Ovary (tissue), 3 donors: ENCODE results near the gene CAVIN1.

Experiments used
- CTCF ChIP-seq, 3 donors: fragments of 450-650 bp in 2 of 3; fragments of 200-600 bp in 1 of 3; IDR thresholded peaks; one replicate each; pipeline versions ENCODE4 v1.5.1 to v1.8.0; 2016 to 2022; ENCODE audit warnings: antibody characterized with exemption in 3 of 3, mild to moderate bottlenecking in 1 of 3
- EP300 ChIP-seq: sonication (generic); formaldehyde crosslinking; IDR thresholded peaks from one replicate; pipeline ENCODE4 v1.6.1; 2017; ENCODE audit warnings: antibody characterized with exemption
- POLR2A ChIP-seq: fragments of 450-650 bp; IDR thresholded peaks from one replicate; pipeline ENCODE4 v1.6.1; 2017; ENCODE audit warnings: antibody characterized with exemption, mild to moderate bottlenecking, moderate library complexity
- donor health status: DM: no; HTN: no; CAD: no.

- TF ChIP-seq CTCF (IDR thresholded peaks at IDR 0.05) (no peak), EP300 (no peak), POLR2A (no peak)
Observed at GRCh38 chr17:42422412-42422957, 571 bp downstream of the CAVIN1 start.
